SK-N-SH treated with all-trans-retinoic acid at 6 μM for 48 hours (cell line): Measurements from ENCODE around the gene TRIM56.

Experiments used
- ATAC-seq: fragments of 200-7000 bp; cut with Tn5 transposase; 3 replicates; pipeline ENCODE4 v1.9.1; 2020; ENCODE audit warnings: mild to moderate bottlenecking, moderate library complexity
- ARNTL ChIP-seq: fragments of 450-650 bp; formaldehyde crosslinking; IDR thresholded peaks from 2 replicates; pipeline ENCODE4 v1.5.0; 2020; ENCODE audit warnings: low read depth, mild to moderate bottlenecking, moderate library complexity, borderline replicate concordance
- BACH2 ChIP-seq: fragments of 250-450 bp; sonication (Bioruptor Pico); IDR thresholded peaks from 2 replicates; pipeline ENCODE4 v1.9.0; 2021; ENCODE audit warnings: mild to moderate bottlenecking, borderline replicate concordance
- CREB5 ChIP-seq: fragments of 250-450 bp; sonication (Bioruptor Pico); IDR thresholded peaks from 2 replicates; pipeline ENCODE4 v1.5.1; 2020; ENCODE audit warnings: low read depth, mild to moderate bottlenecking, moderate library complexity
- CSDC2 ChIP-seq: fragments of 250-450 bp; sonication (Bioruptor Pico); IDR thresholded peaks from 2 replicates; pipeline ENCODE4 v1.5.0; 2020; ENCODE audit warnings: mild to moderate bottlenecking, moderate library complexity
- CSRNP3 ChIP-seq: fragments of 250-450 bp; sonication (Bioruptor Pico); IDR thresholded peaks from 2 replicates; pipeline ENCODE4 v1.5.1; 2021; ENCODE audit warnings: mild to moderate bottlenecking, moderate library complexity
- ESRRG ChIP-seq: fragments of 250-450 bp; sonication (Bioruptor Pico); IDR thresholded peaks from 2 replicates; pipeline ENCODE4 v1.6.1; 2021; ENCODE audit warnings: mild to moderate bottlenecking
- GLIS3 ChIP-seq: fragments of 250-450 bp; sonication (Bioruptor Pico); IDR thresholded peaks from 2 replicates; pipeline ENCODE4 v1.5.0; 2020; ENCODE audit warnings: mild to moderate bottlenecking, moderate library complexity
- ISL1 ChIP-seq: fragments of 250-450 bp; sonication (Bioruptor Pico); IDR thresholded peaks from 2 replicates; pipeline ENCODE4 v2.1.2; 2022; ENCODE audit warnings: mild to moderate bottlenecking, moderate library complexity
- OSR1 ChIP-seq: fragments of 250-450 bp; sonication (Bioruptor Pico); IDR thresholded peaks from 2 replicates; pipeline ENCODE4 v1.8.0; 2022; ENCODE audit warnings: moderate library complexity, mild to moderate bottlenecking, inconsistent platforms
- PPARA ChIP-seq: fragments of 250-450 bp; sonication (Bioruptor Pico); IDR thresholded peaks from 2 replicates; pipeline ENCODE4 v1.5.0; 2020; ENCODE audit warnings: mild to moderate bottlenecking, borderline replicate concordance
- RARB ChIP-seq: fragments of 250-450 bp; sonication (Bioruptor Pico); IDR thresholded peaks from 2 replicates; pipeline ENCODE4 v1.8.0; 2021; ENCODE audit warnings: mild to moderate bottlenecking, moderate library complexity
- SNAI2 ChIP-seq: fragments of 250-450 bp; sonication (Bioruptor Pico); IDR thresholded peaks from 2 replicates; pipeline ENCODE4 v1.5.0; 2020; ENCODE audit warnings: mild to moderate bottlenecking, moderate library complexity
- TCF4 ChIP-seq: fragments of 250-450 bp; sonication (Bioruptor Pico); IDR thresholded peaks from 2 replicates; pipeline ENCODE4 v1.8.0; 2021; ENCODE audit warnings: mild to moderate bottlenecking, moderate library complexity, borderline replicate concordance
- TOX ChIP-seq: fragments of 250-450 bp; sonication (Bioruptor Pico); IDR thresholded peaks from 2 replicates; pipeline ENCODE4 v1.8.0; 2021; ENCODE audit warnings: mild to moderate bottlenecking, moderate library complexity, borderline replicate concordance
- TSHZ2 ChIP-seq: fragments of 250-450 bp; sonication (Bioruptor Pico); IDR thresholded peaks from 2 replicates; pipeline ENCODE4 v1.5.0; 2020; ENCODE audit warnings: mild to moderate bottlenecking, moderate library complexity
- ZFP30 ChIP-seq: fragments of 450-650 bp; formaldehyde crosslinking; IDR thresholded peaks from 2 replicates; pipeline ENCODE4 v1.5.0; 2022; ENCODE audit warnings: mild to moderate bottlenecking, moderate library complexity
- ZNF565 ChIP-seq: fragments of 450-650 bp; formaldehyde crosslinking; conservative IDR thresholded peaks from 2 replicates; pipeline ENCODE4 v1.5.0; 2020; ENCODE audit warnings: low read depth, mild to moderate bottlenecking, moderate library complexity
- ZNF70 ChIP-seq: fragments of 450-650 bp; formaldehyde crosslinking; IDR thresholded peaks from 2 replicates; pipeline ENCODE4 v1.5.0; 2020; ENCODE audit warnings: mild to moderate bottlenecking, moderate library complexity
- ZNF8 ChIP-seq: fragments of 450-650 bp; formaldehyde crosslinking; IDR thresholded peaks from 2 replicates; pipeline ENCODE4 v1.5.0; 2020; ENCODE audit warnings: mild to moderate bottlenecking, moderate library complexity
- TF ChIP-seq, protein P1 (sequence below): fragments of 250-450 bp; sonication (Bioruptor Pico); IDR thresholded peaks from 2 replicates; pipeline ENCODE4 v1.8.0; 2020; ENCODE audit warnings: mild to moderate bottlenecking, moderate library complexity, borderline replicate concordance
- TF ChIP-seq, protein P2 (sequence below): fragments of 250-450 bp; sonication (Bioruptor Pico); IDR thresholded peaks from 2 replicates; pipeline ENCODE4 v1.8.0; 2021; ENCODE audit warnings: low read depth, mild to moderate bottlenecking, moderate library complexity, borderline replicate concordance

The TRIM56 gene

GRCh38 chr7:101114492-101114891, 29.2 kb downstream of the TRIM56 start:
- ATAC-seq = no peak
- no peak for TF ChIP-seq CREB5
- 0 out of 2 replicates have a peak, but pooled peaks have one; percentile 7 for TF ChIP-seq ISL1 (CRISPR knock-in tag)
- TF ChIP-seq, protein P1, sequence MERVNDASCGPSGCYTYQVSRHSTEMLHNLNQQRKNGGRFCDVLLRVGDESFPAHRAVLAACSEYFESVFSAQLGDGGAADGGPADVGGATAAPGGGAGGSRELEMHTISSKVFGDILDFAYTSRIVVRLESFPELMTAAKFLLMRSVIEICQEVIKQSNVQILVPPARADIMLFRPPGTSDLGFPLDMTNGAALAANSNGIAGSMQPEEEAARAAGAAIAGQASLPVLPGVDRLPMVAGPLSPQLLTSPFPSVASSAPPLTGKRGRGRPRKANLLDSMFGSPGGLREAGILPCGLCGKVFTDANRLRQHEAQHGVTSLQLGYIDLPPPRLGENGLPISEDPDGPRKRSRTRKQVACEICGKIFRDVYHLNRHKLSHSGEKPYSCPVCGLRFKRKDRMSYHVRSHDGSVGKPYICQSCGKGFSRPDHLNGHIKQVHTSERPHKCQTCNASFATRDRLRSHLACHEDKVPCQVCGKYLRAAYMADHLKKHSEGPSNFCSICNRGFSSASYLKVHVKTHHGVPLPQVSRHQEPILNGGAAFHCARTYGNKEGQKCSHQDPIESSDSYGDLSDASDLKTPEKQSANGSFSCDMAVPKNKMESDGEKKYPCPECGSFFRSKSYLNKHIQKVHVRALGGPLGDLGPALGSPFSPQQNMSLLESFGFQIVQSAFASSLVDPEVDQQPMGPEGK = peak; percentile 80; the same call in 1 of the 2 replicates
- TF ChIP-seq, all 23 proteins: peak for 2

DNA sequence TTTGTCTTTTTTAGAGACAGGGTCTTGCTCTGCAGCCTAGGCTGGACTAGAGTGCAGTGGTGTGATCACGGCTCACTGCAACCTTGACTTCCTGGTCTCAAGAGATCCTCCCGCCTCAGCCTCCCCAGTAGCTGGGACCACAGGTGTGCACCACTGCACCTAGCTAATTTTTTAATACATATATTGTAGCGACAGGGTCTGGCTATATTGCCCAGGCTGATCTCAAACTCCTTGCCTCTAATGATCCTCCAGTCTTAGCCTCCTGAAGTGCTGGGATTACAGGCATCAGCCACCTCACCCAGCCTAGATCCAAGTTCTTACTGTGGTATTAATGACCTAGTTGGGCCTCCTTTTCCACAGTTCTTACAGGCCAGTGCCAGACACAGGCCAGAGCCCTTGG, 29.9 kb downstream of the TRIM56 start:
- no peak for ATAC-seq
- TF ChIP-seq ESRRG (CRISPR knock-in tag) (no peak), ISL1 (CRISPR knock-in tag) (no peak), ZNF70 (CRISPR knock-in tag) (no peak), RARB (no peak), ZNF8 (CRISPR knock-in tag) (no peak), PPARA (CRISPR knock-in tag) (no peak), TSHZ2 (no peak), ZFP30 (CRISPR knock-in tag) (no peak), CSDC2 (CRISPR knock-in tag) (no peak), SNAI2 (CRISPR knock-in tag) (no peak), CSRNP3 (CRISPR knock-in tag) (no peak), GLIS3 (CRISPR knock-in tag) (no peak), ARNTL (no peak), TCF4 (CRISPR knock-in tag) (no peak), BACH2 (CRISPR knock-in tag) (no peak), CREB5 (no peak), TOX (CRISPR knock-in tag) (no peak), OSR1 (no peak), ZNF565 (CRISPR knock-in tag) (no peak)
- TF ChIP-seq, protein P1 = no peak

- ATAC-seq = no peak; the same call in 1 of the 3 replicates
- TF ChIP-seq ISL1 (CRISPR knock-in tag) = no peak
- TF ChIP-seq TSHZ2 = no peak
- no peak for TF ChIP-seq TCF4 (CRISPR knock-in tag)
- TF ChIP-seq ZFP30 (CRISPR knock-in tag) = no peak
- TF ChIP-seq, protein P2, sequence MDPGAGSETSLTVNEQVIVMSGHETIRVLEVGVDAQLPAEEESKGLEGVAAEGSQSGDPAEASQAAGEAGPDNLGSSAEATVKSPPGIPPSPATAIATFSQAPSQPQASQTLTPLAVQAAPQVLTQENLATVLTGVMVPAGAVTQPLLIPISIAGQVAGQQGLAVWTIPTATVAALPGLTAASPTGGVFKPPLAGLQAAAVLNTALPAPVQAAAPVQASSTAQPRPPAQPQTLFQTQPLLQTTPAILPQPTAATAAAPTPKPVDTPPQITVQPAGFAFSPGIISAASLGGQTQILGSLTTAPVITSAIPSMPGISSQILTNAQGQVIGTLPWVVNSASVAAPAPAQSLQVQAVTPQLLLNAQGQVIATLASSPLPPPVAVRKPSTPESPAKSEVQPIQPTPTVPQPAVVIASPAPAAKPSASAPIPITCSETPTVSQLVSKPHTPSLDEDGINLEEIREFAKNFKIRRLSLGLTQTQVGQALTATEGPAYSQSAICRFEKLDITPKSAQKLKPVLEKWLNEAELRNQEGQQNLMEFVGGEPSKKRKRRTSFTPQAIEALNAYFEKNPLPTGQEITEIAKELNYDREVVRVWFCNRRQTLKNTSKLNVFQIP = no peak
- no peak for TF ChIP-seq ESRRG (CRISPR knock-in tag)
- TF ChIP-seq, protein P1 = no peak
- no peak for TF ChIP-seq BACH2 (CRISPR knock-in tag)
Measured at GRCh38 chr7:101116898-101117297, 31.6 kb downstream of the TRIM56 start.
